22Rv1 (cell line): ENCODE results near the gene RBCK1.
A peak's percentile ranks its signal among the peaks of the same experiment; 100 is the strongest.

Experiments used
- H3K27ac ChIP-seq: fragments of 450-650 bp; 2 replicates; pipeline ENCODE4 v1.5.1; 2017
- CTCF ChIP-seq: fragments of 450-650 bp; IDR thresholded peaks from 2 replicates; pipeline ENCODE4 v1.5.1; 2017; ENCODE audit warnings: mild to moderate bottlenecking
- ZFX ChIP-seq: fragments of 450-650 bp; IDR thresholded peaks from 2 replicates; pipeline ENCODE4 v1.6.1; 2017; ENCODE audit warnings: antibody characterized with exemption, borderline replicate concordance

The RBCK1 gene

DNA sequence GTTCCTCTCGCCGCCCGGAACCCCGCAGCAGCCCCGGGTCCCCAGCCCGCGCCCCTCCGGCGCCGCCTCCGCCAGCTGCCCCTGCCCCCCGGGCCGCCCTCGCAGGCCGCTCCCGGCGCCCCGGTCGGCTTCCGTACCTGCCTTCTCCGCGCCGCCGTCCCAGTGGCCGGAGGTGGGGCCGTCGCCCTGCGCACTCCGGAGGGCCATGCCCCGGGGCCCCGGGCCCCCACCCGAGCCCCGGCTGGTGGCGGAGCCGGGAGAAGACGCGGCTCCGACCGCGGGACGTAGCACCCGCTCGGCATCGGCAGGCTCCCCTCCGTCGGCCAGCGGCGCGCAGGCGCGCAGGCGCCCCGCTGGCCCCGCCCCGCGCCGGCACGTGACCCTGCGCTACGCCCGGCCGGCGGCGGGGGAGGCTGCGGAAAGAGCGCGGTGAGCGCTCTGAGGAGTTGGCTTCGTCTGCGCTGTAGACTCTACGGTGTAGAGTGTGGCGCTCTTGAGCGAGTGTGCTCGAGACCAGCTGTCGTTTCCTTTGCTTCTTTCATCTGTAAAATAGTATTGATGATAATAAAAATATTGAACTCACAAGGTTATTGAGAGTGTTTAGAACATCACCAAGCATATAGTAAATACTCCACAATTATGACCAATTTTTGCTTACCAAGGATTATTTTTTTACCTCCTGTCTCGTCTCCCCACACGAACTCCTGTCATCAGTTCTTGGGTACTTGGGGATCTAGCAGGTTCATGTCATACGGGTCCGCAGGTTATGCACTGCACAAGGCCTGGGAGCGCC is 54.3 kb downstream of the RBCK1 start, which contains the start of gene TBC1D20:
Gene TBC1D20, minus strand, starts transcription at position 335 of the 793 bp plus-strand sequence. Its CDS starts 128 bp downstream, at position 207.
- peak within 1 kb of the TSS; percentile 65 for H3K27ac ChIP-seq
- peak; percentile 62 for TF ChIP-seq CTCF
- TF ChIP-seq ZFX, result no peak

- H3K27ac ChIP-seq, result no peak overlapping the region
- no peak for TF ChIP-seq CTCF
- no peak for TF ChIP-seq ZFX
Measured at GRCh38 chr20:467755-468154, 59.7 kb downstream of the RBCK1 start.

GRCh38 chr20:469746-470490 is 61.8 kb downstream of the RBCK1 start:
- H3K27ac ChIP-seq, result no peak overlapping the region
- no peak for TF ChIP-seq CTCF
- no peak for TF ChIP-seq ZFX

DNA sequence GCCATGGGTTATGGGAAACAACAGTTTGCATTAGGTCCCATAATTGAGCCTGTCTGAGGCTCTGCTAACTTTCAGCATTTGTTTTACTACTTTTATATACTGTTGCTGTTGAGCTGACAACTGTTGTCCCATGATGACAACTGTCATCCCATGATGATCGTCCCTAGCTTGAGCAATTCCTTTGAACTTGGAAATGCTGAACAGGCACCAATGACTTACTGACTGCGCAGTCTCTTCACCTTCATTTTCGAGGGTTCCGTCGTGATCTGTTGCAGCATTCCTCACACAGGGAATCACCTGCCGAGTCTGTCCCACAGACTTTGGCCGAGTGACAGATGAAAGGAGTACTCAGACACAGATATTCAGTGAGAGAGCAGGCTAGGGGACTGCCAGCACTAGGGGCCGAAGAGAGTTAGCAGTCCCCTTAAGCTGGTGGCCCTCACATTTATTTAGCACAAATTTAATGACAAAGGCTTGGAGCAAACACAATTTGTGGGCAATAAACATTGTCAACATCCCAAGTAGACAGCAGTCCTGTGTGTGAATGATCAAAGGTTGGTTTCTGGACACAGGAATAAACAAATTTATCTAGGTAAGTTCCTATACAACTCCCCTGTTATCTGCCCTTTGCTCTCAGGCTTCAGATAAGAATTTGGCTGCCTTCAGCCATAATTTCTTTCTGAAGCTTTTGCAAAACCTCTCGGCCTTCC is 64.2 kb downstream of the RBCK1 start:
- no peak for TF ChIP-seq ZFX
- TF ChIP-seq CTCF, result no peak
- no peak overlapping the region for H3K27ac ChIP-seq

- TF ChIP-seq ZFX (no peak), CTCF (no peak)
- H3K27ac ChIP-seq, result no peak overlapping the region
Measured at GRCh38 chr20:472889-473292, 64.8 kb downstream of the RBCK1 start.

- no peak overlapping the region for H3K27ac ChIP-seq
- TF ChIP-seq ZFX, result no peak
- no peak for TF ChIP-seq CTCF
Measured at GRCh38 chr20:474581-474980, 66.5 kb downstream of the RBCK1 start.
